ENCODE results near the gene NUP37.
A peak's percentile ranks its signal among the peaks of the same experiment; 100 is the strongest.
"Not testable (repeated sequence)": the region's sequence is repeated elsewhere in the genome, so short reads cannot be mapped to it uniquely, and the experiment has no call there.

Gene NUP37

GRCh38 chr12:102095677-102096263 is 24.1 kb downstream of the NUP37 start:
- no peak for TF ChIP-seq EZH2 (IDR thresholded peaks at IDR 0.05)
- TF ChIP-seq FOXP2 (optimal IDR thresholded peaks at IDR 0.05; ENCODE audit: control extremely low read depth, extremely low read length, insufficient read depth), result no peak
- no peak for TF ChIP-seq POLR2AphosphoS5 (IDR thresholded peaks at IDR 0.05; ENCODE audit: borderline replicate concordance, low read depth, low read length)
- Histone ChIP-seq H3K36me3 (ENCODE audit: insufficient read depth, low read length) (peaks cover 40% of the 10 kb centered on the region), H3K4me3 (no peak overlapping the region), H3K9me3 (ENCODE audit: low read depth, low read length) (no peaks in the 10 kb centered on the region), H3K27ac (no peak overlapping the region), H3K9ac (ENCODE audit: insufficient read length) (no peak overlapping the region)
- peak; percentile 52 for DNase-seq (ENCODE audit: low read depth, low spot score)

DNA sequence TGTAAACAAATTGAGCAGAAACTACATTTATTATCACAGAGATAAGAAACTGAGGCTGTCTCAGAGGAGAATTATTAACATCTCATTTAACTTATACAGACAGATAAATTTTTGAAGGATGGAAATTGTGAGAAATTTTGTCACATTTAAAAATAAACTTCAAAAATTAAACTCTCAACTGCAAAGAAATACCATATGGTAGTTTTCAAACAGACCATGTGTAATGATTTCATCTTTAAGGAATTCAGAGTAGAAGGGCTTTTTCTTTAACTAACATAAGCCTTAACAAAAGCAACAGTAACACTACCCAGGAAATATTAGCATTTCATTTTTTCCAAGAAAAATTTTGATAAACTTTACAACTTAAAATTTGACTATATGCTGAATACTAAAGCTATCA is 26.6 kb downstream of the NUP37 start:
- Histone ChIP-seq H3K4me3 (no peak overlapping the region), H3K36me3 (ENCODE audit: insufficient read depth, low read length) (peaks cover 40% of the 10 kb centered on the region), H3K9me3 (ENCODE audit: low read depth, low read length) (no peaks in the 10 kb centered on the region), H3K9ac (ENCODE audit: insufficient read length) (peak overlapping the region; percentile 24), H3K27ac (peak overlapping the region; percentile 75)
- TF ChIP-seq FOXP2 (optimal IDR thresholded peaks at IDR 0.05; ENCODE audit: control extremely low read depth, extremely low read length, insufficient read depth), result no peak
- TF ChIP-seq POLR2AphosphoS5 (IDR thresholded peaks at IDR 0.05; ENCODE audit: borderline replicate concordance, low read depth, low read length), result no peak
- TF ChIP-seq EZH2 (IDR thresholded peaks at IDR 0.05), result no peak
- no peak for DNase-seq (ENCODE audit: low read depth, low spot score)

DNA sequence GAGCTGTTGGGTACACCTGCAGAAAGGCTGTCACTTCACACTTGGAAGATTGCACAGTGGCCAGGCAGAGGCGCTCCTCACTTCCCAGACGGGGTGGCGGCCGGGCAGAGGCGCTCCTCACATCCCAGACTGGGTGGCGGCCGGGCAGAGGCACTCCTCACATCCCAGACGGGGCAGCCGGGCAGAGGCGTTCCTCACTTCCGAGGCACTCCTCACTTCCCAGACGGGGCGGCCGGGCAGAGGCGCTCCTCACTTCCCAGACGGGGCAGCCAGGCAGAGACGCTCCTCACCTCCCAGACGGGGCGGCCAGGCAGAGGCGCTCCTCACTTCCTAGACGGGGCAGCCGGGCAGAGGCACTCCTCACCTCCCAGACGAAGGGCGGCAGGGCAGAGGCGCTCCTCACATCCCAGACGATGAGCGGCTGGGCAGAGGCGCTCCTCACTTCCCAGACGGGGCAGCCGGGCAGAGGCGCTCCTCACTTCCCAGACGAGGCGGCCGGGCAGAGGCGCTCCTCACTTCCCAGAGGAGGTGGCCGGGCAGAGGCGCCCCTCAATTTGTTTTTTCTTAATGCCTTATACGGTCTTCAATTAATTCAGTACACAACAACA is 30.6 kb downstream of the NUP37 start:
- DNase-seq (ENCODE audit: low read depth, low spot score); H3K4me3 ChIP-seq; H3K9ac ChIP-seq (ENCODE audit: insufficient read length); H3K27ac ChIP-seq; H3K9me3 ChIP-seq (ENCODE audit: low read depth, low read length): not testable (repeated sequence)
- H3K36me3 ChIP-seq (ENCODE audit: insufficient read depth, low read length), result peaks cover 32% of the 10 kb centered on the region

- no peak for DNase-seq (ENCODE audit: low read depth, low spot score)
- Histone ChIP-seq H3K4me3 (no peak overlapping the region), H3K27ac (no peak overlapping the region), H3K36me3 (ENCODE audit: insufficient read depth, low read length) (peaks cover 43% of the 10 kb centered on the region), H3K9ac (ENCODE audit: insufficient read length) (no peak overlapping the region), H3K9me3 (ENCODE audit: low read depth, low read length) (no peaks in the 10 kb centered on the region)
- no peak for TF ChIP-seq FOXP2 (optimal IDR thresholded peaks at IDR 0.05; ENCODE audit: control extremely low read depth, extremely low read length, insufficient read depth)
- TF ChIP-seq EZH2 (IDR thresholded peaks at IDR 0.05), result no peak
- TF ChIP-seq POLR2AphosphoS5 (IDR thresholded peaks at IDR 0.05; ENCODE audit: borderline replicate concordance, low read depth, low read length), result no peak
These were observed 39.1 kb downstream of the NUP37 start for GRCh38 chr12:102080842-102081241.

GRCh38 chr12:102072092-102072491 is 47.8 kb downstream of the NUP37 start:
- not testable (repeated sequence) for H3K27ac ChIP-seq; H3K4me3 ChIP-seq; DNase-seq (ENCODE audit: low read depth, low spot score); H3K9me3 ChIP-seq (ENCODE audit: low read depth, low read length); H3K9ac ChIP-seq (ENCODE audit: insufficient read length)
- H3K36me3 ChIP-seq (ENCODE audit: insufficient read depth, low read length), result peaks cover 23% of the 10 kb centered on the region; the same call in 1 of the 2 replicates

DNA sequence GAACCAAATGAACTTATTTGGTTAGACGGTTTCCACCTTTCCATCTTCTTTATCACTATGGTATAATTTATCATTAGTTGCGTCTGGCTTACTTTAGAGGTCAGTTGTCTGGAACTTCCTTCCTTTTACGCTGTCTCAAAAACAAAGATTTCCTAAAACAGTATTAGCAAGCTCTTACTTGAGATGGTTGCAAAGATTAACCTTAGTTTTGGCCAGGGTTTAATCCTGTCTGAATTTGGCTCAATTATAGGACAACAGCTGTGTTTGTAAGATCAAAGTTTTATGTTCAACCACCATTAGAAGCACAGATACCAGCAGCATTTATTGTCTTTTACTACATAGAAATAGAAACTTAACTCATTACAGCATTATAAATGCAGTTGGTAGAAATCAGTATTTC is 50.2 kb downstream of the NUP37 start:
- peaks cover 7% of the 10 kb centered on the region; the same call in 1 of the 2 replicates for H3K36me3 ChIP-seq (ENCODE audit: insufficient read depth, low read length)
- no peak overlapping the region for H3K9ac ChIP-seq (ENCODE audit: insufficient read length)
- no peak overlapping the region for H3K4me3 ChIP-seq
- no peak for TF ChIP-seq POLR2AphosphoS5 (IDR thresholded peaks at IDR 0.05; ENCODE audit: borderline replicate concordance, low read depth, low read length)
- TF ChIP-seq EZH2 (IDR thresholded peaks at IDR 0.05), result no peak
- TF ChIP-seq FOXP2 (optimal IDR thresholded peaks at IDR 0.05; ENCODE audit: control extremely low read depth, extremely low read length, insufficient read depth), result no peak
- no peaks in the 10 kb centered on the region for H3K9me3 ChIP-seq (ENCODE audit: low read depth, low read length)
- H3K27ac ChIP-seq, result no peak overlapping the region
- no peak for DNase-seq (ENCODE audit: low read depth, low spot score)

GRCh38 chr12:102067574-102068258 is 52.2 kb downstream of the NUP37 start:
- H3K27ac ChIP-seq, result no peak overlapping the region
- no peak overlapping the region for H3K4me3 ChIP-seq
- DNase-seq (ENCODE audit: low read depth, low spot score), result no peak
- H3K9me3 ChIP-seq (ENCODE audit: low read depth, low read length), result no peaks in the 10 kb centered on the region
- TF ChIP-seq EZH2 (IDR thresholded peaks at IDR 0.05) (no peak), FOXP2 (optimal IDR thresholded peaks at IDR 0.05; ENCODE audit: control extremely low read depth, extremely low read length, insufficient read depth) (no peak), POLR2AphosphoS5 (IDR thresholded peaks at IDR 0.05; ENCODE audit: borderline replicate concordance, low read depth, low read length) (no peak)
- no peaks in the 10 kb centered on the region for H3K36me3 ChIP-seq (ENCODE audit: insufficient read depth, low read length)
- H3K9ac ChIP-seq (ENCODE audit: insufficient read length), result no peak overlapping the region

DNA sequence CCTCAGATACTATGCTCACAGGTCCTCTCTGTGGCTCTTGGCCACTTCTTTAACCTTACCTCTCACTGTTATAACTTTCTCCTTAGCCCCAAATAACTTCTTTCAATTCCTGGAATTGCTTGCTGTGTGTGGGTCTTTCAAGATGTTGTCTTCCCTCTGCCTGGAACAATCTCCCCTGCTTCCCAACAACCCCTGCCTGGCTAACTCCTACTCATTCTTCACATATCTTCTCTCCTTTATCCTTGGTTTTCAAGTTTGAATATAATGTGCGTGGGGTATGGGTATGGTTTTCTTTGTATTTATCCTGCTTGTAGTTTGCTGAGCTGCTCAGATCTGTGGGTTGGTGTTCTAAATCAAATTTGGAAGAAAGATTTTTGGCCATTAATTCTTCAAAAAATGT is 55.4 kb downstream of the NUP37 start:
- Histone ChIP-seq H3K4me3 (no peak overlapping the region), H3K9me3 (ENCODE audit: low read depth, low read length) (no peaks in the 10 kb centered on the region), H3K27ac (no peak overlapping the region), H3K9ac (ENCODE audit: insufficient read length) (no peak overlapping the region), H3K36me3 (ENCODE audit: insufficient read depth, low read length) (no peaks in the 10 kb centered on the region)
- no peak for DNase-seq (ENCODE audit: low read depth, low spot score)
- TF ChIP-seq POLR2AphosphoS5 (IDR thresholded peaks at IDR 0.05; ENCODE audit: borderline replicate concordance, low read depth, low read length) (no peak), EZH2 (IDR thresholded peaks at IDR 0.05) (no peak), FOXP2 (optimal IDR thresholded peaks at IDR 0.05; ENCODE audit: control extremely low read depth, extremely low read length, insufficient read depth) (no peak)

DNA sequence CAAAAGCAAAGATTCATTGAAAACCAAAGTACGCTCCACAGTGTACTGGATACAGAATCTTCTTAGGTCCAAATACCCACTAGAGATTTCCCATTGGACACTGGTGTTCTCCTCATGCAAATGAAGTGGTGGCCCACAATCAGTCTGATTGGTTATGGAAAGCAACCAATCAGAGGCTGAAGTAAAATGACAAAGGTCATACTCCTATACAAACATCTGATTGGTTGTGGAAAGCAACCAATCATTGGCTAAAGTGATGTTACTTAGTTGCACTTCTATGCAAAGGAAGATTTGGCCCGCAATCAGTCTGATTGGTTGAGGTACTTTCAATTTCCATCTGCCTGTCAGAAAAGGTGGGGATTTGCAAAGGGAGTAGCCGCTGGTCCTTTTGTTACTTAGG is 56.8 kb downstream of the NUP37 start:
- Histone ChIP-seq H3K9ac (ENCODE audit: insufficient read length) (no peak overlapping the region), H3K27ac (no peak overlapping the region), H3K9me3 (ENCODE audit: low read depth, low read length) (no peaks in the 10 kb centered on the region), H3K4me3 (no peak overlapping the region), H3K36me3 (ENCODE audit: insufficient read depth, low read length) (no peaks in the 10 kb centered on the region)
- no peak for DNase-seq (ENCODE audit: low read depth, low spot score)
- TF ChIP-seq POLR2AphosphoS5 (IDR thresholded peaks at IDR 0.05; ENCODE audit: borderline replicate concordance, low read depth, low read length), result no peak
- no peak for TF ChIP-seq FOXP2 (optimal IDR thresholded peaks at IDR 0.05; ENCODE audit: control extremely low read depth, extremely low read length, insufficient read depth)
- TF ChIP-seq EZH2 (IDR thresholded peaks at IDR 0.05), result no peak

Measured in SK-N-MC (cell line).